ENCODE results near the gene EPRS1.

DNA sequence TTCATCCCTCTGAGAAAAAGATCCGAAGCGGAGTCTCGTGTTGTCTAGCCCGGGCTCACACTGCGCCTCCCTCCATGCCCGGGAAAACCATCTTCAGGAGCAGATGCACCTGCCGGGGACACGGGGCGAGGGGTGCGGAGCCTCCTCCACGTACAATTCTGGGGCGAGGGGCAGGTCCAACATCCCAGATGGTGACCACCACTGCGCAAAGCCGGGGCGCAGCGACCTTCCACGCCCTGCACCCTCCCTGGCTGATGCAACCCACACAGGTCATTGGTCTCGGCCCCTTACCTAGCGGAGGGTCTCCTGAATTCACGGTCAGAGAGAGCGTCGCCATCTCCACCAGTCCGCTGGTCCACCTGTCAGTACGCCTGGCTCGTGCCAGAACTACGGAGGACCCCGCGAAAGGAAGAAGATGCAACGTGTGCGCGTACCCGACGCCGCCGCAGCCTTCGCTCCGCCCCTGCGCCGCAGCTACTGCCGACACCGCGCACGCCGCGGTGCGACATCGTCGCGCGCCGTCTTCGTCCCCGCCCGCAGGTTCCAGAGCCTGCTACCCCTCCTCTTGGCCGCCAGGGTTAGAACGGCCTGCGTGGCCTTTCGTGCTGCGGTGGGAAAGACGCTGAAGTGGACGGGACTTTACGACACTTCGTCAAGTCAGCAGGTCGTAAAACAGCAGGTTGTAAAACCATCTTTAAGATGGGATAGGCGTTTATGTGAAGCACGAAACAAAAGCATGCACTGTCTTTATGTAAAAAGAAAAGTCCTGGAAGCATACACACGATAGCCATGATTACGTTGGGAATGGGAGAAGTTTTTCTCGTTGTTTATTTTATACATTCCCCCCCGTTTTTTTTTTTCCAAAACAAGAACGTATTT lies at the start of gene EPRS1:
- TF ChIP-seq CTCF (IDR thresholded peaks at IDR 0.05) = peak; percentile 52
- TF ChIP-seq USF2 (IDR thresholded peaks at IDR 0.05; ENCODE audit: borderline replicate concordance, low read depth, low read length) = no peak
- no peak for TF ChIP-seq RAD21 (IDR thresholded peaks at IDR 0.05; ENCODE audit: low read length)
- TF ChIP-seq JUND (IDR thresholded peaks at IDR 0.05) = no peak
- no peak for TF ChIP-seq RCOR1 (IDR thresholded peaks at IDR 0.05; ENCODE audit: low read length)
- peak; percentile 91 for TF ChIP-seq POLR2AphosphoS5 (IDR thresholded peaks at IDR 0.05; ENCODE audit: low read depth, low read length)
- peak; percentile 87 for TF ChIP-seq TAF1 (IDR thresholded peaks at IDR 0.05; ENCODE audit: borderline replicate concordance, low read depth, low read length)
- no peak for TF ChIP-seq RFX5 (IDR thresholded peaks at IDR 0.05; ENCODE audit: low read length)
- no peak for TF ChIP-seq EZH2phosphoT487 (IDR thresholded peaks at IDR 0.05; ENCODE audit: borderline replicate concordance, low read depth)

Measured in SK-N-SH (cell line).